MM.1S (cell line): ENCODE measurements around the gene POLE.

Experiments used
- CTCF ChIP-seq: fragments of 300-600 bp; sonication (generic); IDR thresholded peaks from 2 replicates; pipeline ENCODE4 v1.5.1; 2016; ENCODE audit warnings: antibody characterized with exemption, low read length, mixed read lengths
- EZH2 ChIP-seq: fragments of 300-600 bp; sonication (generic); optimal IDR thresholded peaks from 2 replicates; pipeline ENCODE3; 2017; ENCODE audit warnings: low read depth, mild to moderate bottlenecking, antibody characterized with exemption, low read length, mixed read lengths
- EZH2phosphoT487 ChIP-seq: fragments of 300-600 bp; sonication (generic); IDR thresholded peaks from 2 replicates; pipeline ENCODE4 v1.6.1; 2018; ENCODE audit warnings: antibody characterized with exemption, low read length

DNA sequence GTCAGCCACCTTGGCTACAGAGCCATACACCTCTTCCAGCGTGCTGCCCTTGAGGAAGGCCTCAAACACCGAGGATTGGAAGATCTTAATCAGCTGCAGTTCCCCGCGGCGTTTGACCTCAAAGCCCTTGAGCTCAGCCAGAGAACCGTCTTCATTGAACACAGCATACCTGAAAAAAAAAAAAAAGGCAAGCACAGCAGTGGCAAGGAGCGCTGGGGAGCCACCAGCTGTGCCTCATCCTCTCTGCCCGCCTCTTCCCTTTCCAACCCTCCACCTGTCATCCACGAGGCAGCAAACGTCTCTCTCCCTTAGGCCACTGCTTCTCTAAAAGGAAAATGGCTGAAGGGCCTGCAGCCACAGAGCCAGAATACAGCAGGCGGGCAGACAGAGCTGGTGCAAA is 26.1 kb downstream of the POLE start:
- no peak for TF ChIP-seq EZH2
- TF ChIP-seq EZH2phosphoT487 = no peak
- TF ChIP-seq CTCF = no peak
